ENCODE measurements around the gene CYP3A4.
"Not testable (repeated sequence)": the region's sequence is repeated elsewhere in the genome, so short reads cannot be mapped to it uniquely, and the experiment has no call there.

CYP3A4 gene

GRCh38 chr7:99782012-99782953 is 1.7 kb downstream of the CYP3A4 start:
- Mint-ChIP-seq H3K27me3 (peaks cover 39% of the 10 kb centered on the region), H3K4me3 (no peak overlapping the region), H3K9me3 (no peaks in the 10 kb centered on the region), H3K36me3 (no peaks in the 10 kb centered on the region), H3K4me1 (no peaks in the 10 kb centered on the region), H3K27ac (no peak overlapping the region)
- no peak for ATAC-seq

- Mint-ChIP-seq H3K27me3 (peaks cover 42% of the 10 kb centered on the region), H3K4me1 (no peaks in the 10 kb centered on the region), H3K36me3 (no peaks in the 10 kb centered on the region), H3K27ac (no peak overlapping the region), H3K9me3 (no peaks in the 10 kb centered on the region), H3K4me3 (no peak overlapping the region)
- no peak for ATAC-seq
Observed at GRCh38 chr7:99780588-99780987, 3.4 kb downstream of the CYP3A4 start.

GRCh38 chr7:99779949-99780348 is 4.0 kb downstream of the CYP3A4 start:
- Mint-ChIP-seq H3K4me3 (no peak overlapping the region), H3K4me1 (no peaks in the 10 kb centered on the region)
- ATAC-seq: no peak

GRCh38 chr7:99778880-99779279 is 5.1 kb downstream of the CYP3A4 start:
- Mint-ChIP-seq H3K27me3 (peaks cover 42% of the 10 kb centered on the region), H3K4me1 (no peaks in the 10 kb centered on the region), H3K9me3 (no peaks in the 10 kb centered on the region), H3K4me3 (no peak overlapping the region), H3K27ac (no peak overlapping the region), H3K36me3 (no peaks in the 10 kb centered on the region)
- ATAC-seq: no peak

More at GRCh38 chr7:99779949-99780348, 4.0 kb downstream of the CYP3A4 start:
- H3K36me3 Mint-ChIP-seq: no peaks in the 10 kb centered on the region
- peaks cover 42% of the 10 kb centered on the region for H3K27me3 Mint-ChIP-seq
- H3K9me3 Mint-ChIP-seq: no peaks in the 10 kb centered on the region
- no peak overlapping the region for H3K27ac Mint-ChIP-seq

- not testable (repeated sequence) for H3K4me3 Mint-ChIP-seq, H3K9me3 Mint-ChIP-seq, ATAC-seq, H3K27ac Mint-ChIP-seq, H3K36me3 Mint-ChIP-seq, H3K4me1 Mint-ChIP-seq
- H3K27me3 Mint-ChIP-seq: peaks cover 75% of the 10 kb centered on the region
Observed at GRCh38 chr7:99773395-99773794, 10.6 kb downstream of the CYP3A4 start.

- ATAC-seq: no peak
- Mint-ChIP-seq H3K36me3 (no peaks in the 10 kb centered on the region), H3K4me1 (peaks cover 11% of the 10 kb centered on the region), H3K27ac (no peak overlapping the region), H3K27me3 (peaks cover 82% of the 10 kb centered on the region), H3K4me3 (no peak overlapping the region), H3K9me3 (peaks cover 7% of the 10 kb centered on the region)
Observed at GRCh38 chr7:99772565-99772964, 11.4 kb downstream of the CYP3A4 start.

- not testable (repeated sequence) for H3K27ac Mint-ChIP-seq, H3K36me3 Mint-ChIP-seq, H3K4me3 Mint-ChIP-seq, H3K9me3 Mint-ChIP-seq, ATAC-seq
- peaks cover 94% of the 10 kb centered on the region for H3K27me3 Mint-ChIP-seq
- peaks cover 18% of the 10 kb centered on the region for H3K4me1 Mint-ChIP-seq
Observed at GRCh38 chr7:99769494-99769893, 14.5 kb downstream of the CYP3A4 start.

- H3K4me3 Mint-ChIP-seq: no peak overlapping the region
- H3K4me1 Mint-ChIP-seq: peaks cover 18% of the 10 kb centered on the region
- H3K27me3 Mint-ChIP-seq: peaks cover 94% of the 10 kb centered on the region
- H3K9me3 Mint-ChIP-seq: peaks cover 7% of the 10 kb centered on the region
- no peak for ATAC-seq
- no peaks in the 10 kb centered on the region for H3K36me3 Mint-ChIP-seq
- no peak overlapping the region for H3K27ac Mint-ChIP-seq
Observed at GRCh38 chr7:99768471-99768870, 15.5 kb downstream of the CYP3A4 start.

GRCh38 chr7:99767662-99768061 is 16.3 kb downstream of the CYP3A4 start:
- Mint-ChIP-seq H3K4me3 (no peak overlapping the region), H3K27ac (no peak overlapping the region), H3K27me3 (peaks cover 94% of the 10 kb centered on the region), H3K9me3 (peaks cover 7% of the 10 kb centered on the region), H3K36me3 (no peaks in the 10 kb centered on the region), H3K4me1 (peaks cover 18% of the 10 kb centered on the region)
- ATAC-seq: peak; percentile 83

- peaks cover 97% of the 10 kb centered on the region for H3K27me3 Mint-ChIP-seq
- no peak overlapping the region for H3K4me3 Mint-ChIP-seq
- H3K27ac Mint-ChIP-seq: no peak overlapping the region
- peaks cover 18% of the 10 kb centered on the region for H3K4me1 Mint-ChIP-seq
- ATAC-seq: no peak
- no peaks in the 10 kb centered on the region for H3K36me3 Mint-ChIP-seq
- H3K9me3 Mint-ChIP-seq: peaks cover 6% of the 10 kb centered on the region
Observed at GRCh38 chr7:99766484-99767099, 17.4 kb downstream of the CYP3A4 start.

- no peaks in the 10 kb centered on the region for H3K9me3 Mint-ChIP-seq
- ATAC-seq: no peak
Observed at GRCh38 chr7:99764478-99764877, 19.5 kb downstream of the CYP3A4 start.

GRCh38 chr7:99762680-99763327 is 21.2 kb downstream of the CYP3A4 start:
- H3K36me3 Mint-ChIP-seq: no peaks in the 10 kb centered on the region
- no peak overlapping the region for H3K4me3 Mint-ChIP-seq
- H3K9me3 Mint-ChIP-seq: no peaks in the 10 kb centered on the region
- no peak overlapping the region for H3K27ac Mint-ChIP-seq
- H3K27me3 Mint-ChIP-seq: peaks cover 92% of the 10 kb centered on the region
- ATAC-seq: no peak
- peaks cover 9% of the 10 kb centered on the region for H3K4me1 Mint-ChIP-seq

More at GRCh38 chr7:99764478-99764877, 19.5 kb downstream of the CYP3A4 start:
- Mint-ChIP-seq H3K36me3 (no peaks in the 10 kb centered on the region), H3K27ac (no peak overlapping the region), H3K27me3 (peaks cover 91% of the 10 kb centered on the region), H3K4me3 (no peak overlapping the region), H3K4me1 (peaks cover 18% of the 10 kb centered on the region)

GRCh38 chr7:99755085-99755484 is 28.9 kb downstream of the CYP3A4 start:
- Mint-ChIP-seq H3K36me3 (no peaks in the 10 kb centered on the region), H3K27me3 (peaks cover 69% of the 10 kb centered on the region), H3K4me1 (no peaks in the 10 kb centered on the region), H3K27ac (no peak overlapping the region), H3K9me3 (no peaks in the 10 kb centered on the region), H3K4me3 (no peak overlapping the region)
- no peak for ATAC-seq

- ATAC-seq: no peak
- H3K36me3 Mint-ChIP-seq: no peaks in the 10 kb centered on the region
- H3K9me3 Mint-ChIP-seq: no peaks in the 10 kb centered on the region
- H3K27ac Mint-ChIP-seq: no peak overlapping the region
- H3K27me3 Mint-ChIP-seq: peaks cover 55% of the 10 kb centered on the region
- H3K4me3 Mint-ChIP-seq: no peak overlapping the region
- no peaks in the 10 kb centered on the region for H3K4me1 Mint-ChIP-seq
Observed at GRCh38 chr7:99752356-99752755, 31.6 kb downstream of the CYP3A4 start.

- not testable (repeated sequence) for H3K4me3 Mint-ChIP-seq, ATAC-seq, H3K36me3 Mint-ChIP-seq, H3K4me1 Mint-ChIP-seq, H3K27ac Mint-ChIP-seq, H3K9me3 Mint-ChIP-seq
- peaks cover 47% of the 10 kb centered on the region for H3K27me3 Mint-ChIP-seq
Observed at GRCh38 chr7:99751322-99752052, 32.5 kb downstream of the CYP3A4 start.
